Measurements from ENCODE around the gene CD99.
"Not testable (repeated sequence)": the region's sequence is repeated elsewhere in the genome, so short reads cannot be mapped to it uniquely, and the experiment has no call there.

CD99 gene

DNA sequence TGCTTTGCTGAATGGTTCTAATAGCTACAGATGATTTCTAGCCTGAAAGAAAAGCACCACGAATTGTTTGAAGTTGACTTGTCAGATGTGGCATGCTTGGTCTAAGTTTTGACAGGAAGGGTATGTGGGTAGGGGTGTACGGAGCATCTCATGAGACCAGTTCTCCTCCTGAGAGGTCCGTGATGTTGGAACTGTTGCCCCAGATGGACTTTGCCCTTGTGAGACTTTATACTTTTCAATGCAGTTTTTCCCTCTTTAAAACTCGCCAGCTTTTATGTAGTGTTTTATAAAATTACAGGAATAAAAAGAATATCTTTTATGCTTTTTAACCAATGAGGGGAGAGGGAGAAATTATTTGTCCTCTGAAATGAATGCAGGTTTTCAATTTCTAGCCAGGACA lies 44.2 kb downstream of the CD99 start:
- Histone ChIP-seq H3K36me3 (ENCODE audit: insufficient read depth, low read length) (peaks cover 30% of the 10 kb centered on the region; the same call in 1 of the 2 replicates), H3K4me1 (ENCODE audit: insufficient read depth, low read length, poor library complexity, severe bottlenecking) (no peaks in the 10 kb centered on the region)
- TF ChIP-seq CTCF (conservative IDR thresholded peaks at IDR 0.05; ENCODE audit: low read length) (no peak), EZH2phosphoT487 (IDR thresholded peaks at IDR 0.05; ENCODE audit: borderline replicate concordance) (no peak)

GRCh38 chrX:2740672-2741071 lies 49.6 kb downstream of the CD99 start:
- no peak overlapping the region for H3K4me3 ChIP-seq (ENCODE audit: low read length, poor library complexity, severe bottlenecking)
- no peaks in the 10 kb centered on the region for H3K4me1 ChIP-seq (ENCODE audit: insufficient read depth, low read length, poor library complexity, severe bottlenecking)
- H4K20me1 ChIP-seq (ENCODE audit: insufficient read depth, low read length, poor library complexity, severe bottlenecking): no peaks in the 10 kb centered on the region
- H3K79me2 ChIP-seq (ENCODE audit: insufficient read depth, low read length): no peaks in the 10 kb centered on the region
- H3K9ac ChIP-seq (ENCODE audit: low read depth, low read length, poor library complexity, severe bottlenecking): no peak overlapping the region
- H3K9me3 ChIP-seq (ENCODE audit: insufficient read depth, low read depth, low read length): no peaks in the 10 kb centered on the region
- TF ChIP-seq CTCF (conservative IDR thresholded peaks at IDR 0.05; ENCODE audit: low read length) (no peak), EZH2phosphoT487 (IDR thresholded peaks at IDR 0.05; ENCODE audit: borderline replicate concordance) (no peak)
- H3K4me2 ChIP-seq (ENCODE audit: low read depth, low read length, poor library complexity, severe bottlenecking): no peak overlapping the region
- no peaks in the 10 kb centered on the region for H3K27me3 ChIP-seq (ENCODE audit: insufficient read depth, low read length, poor library complexity, severe bottlenecking)
- no peak overlapping the region for H2AFZ ChIP-seq (ENCODE audit: low read length)
- H3K36me3 ChIP-seq (ENCODE audit: insufficient read depth, low read length): peaks cover 17% of the 10 kb centered on the region; the same call in 1 of the 2 replicates
- no peaks in the 10 kb centered on the region for H3F3A ChIP-seq (ENCODE audit: low read depth)
- H3K9me2 ChIP-seq (replicated peaks; ENCODE audit: low read depth, low read length): no peaks in the 10 kb centered on the region

More for the DNA sequence above, 44.2 kb downstream of the CD99 start:
- no peaks in the 10 kb centered on the region for H3F3A ChIP-seq (ENCODE audit: low read depth)
- H3K79me2 ChIP-seq (ENCODE audit: insufficient read depth, low read length): no peaks in the 10 kb centered on the region
- no peak overlapping the region for H2AFZ ChIP-seq (ENCODE audit: low read length)
- no peaks in the 10 kb centered on the region for H3K27me3 ChIP-seq (ENCODE audit: insufficient read depth, low read length, poor library complexity, severe bottlenecking)
- no peak overlapping the region for H3K4me3 ChIP-seq (ENCODE audit: low read length, poor library complexity, severe bottlenecking)
- H3K4me2 ChIP-seq (ENCODE audit: low read depth, low read length, poor library complexity, severe bottlenecking): no peak overlapping the region
- H4K20me1 ChIP-seq (ENCODE audit: insufficient read depth, low read length, poor library complexity, severe bottlenecking): no peaks in the 10 kb centered on the region
- no peaks in the 10 kb centered on the region for H3K9me3 ChIP-seq (ENCODE audit: insufficient read depth, low read depth, low read length)
- no peaks in the 10 kb centered on the region for H3K9me2 ChIP-seq (replicated peaks; ENCODE audit: low read depth, low read length)
- H3K9ac ChIP-seq (ENCODE audit: low read depth, low read length, poor library complexity, severe bottlenecking): no peak overlapping the region

GRCh38 chrX:2741386-2741785 lies 50.3 kb downstream of the CD99 start:
- Histone ChIP-seq H3K9me3 (ENCODE audit: insufficient read depth, low read depth, low read length) (no peaks in the 10 kb centered on the region), H3K79me2 (ENCODE audit: insufficient read depth, low read length) (no peaks in the 10 kb centered on the region), H3K36me3 (ENCODE audit: insufficient read depth, low read length) (peaks cover 17% of the 10 kb centered on the region; the same call in 1 of the 2 replicates), H3K4me1 (ENCODE audit: insufficient read depth, low read length, poor library complexity, severe bottlenecking) (no peaks in the 10 kb centered on the region), H4K20me1 (ENCODE audit: insufficient read depth, low read length, poor library complexity, severe bottlenecking) (no peaks in the 10 kb centered on the region), H3K4me2 (ENCODE audit: low read depth, low read length, poor library complexity, severe bottlenecking) (no peak overlapping the region), H3K4me3 (ENCODE audit: low read length, poor library complexity, severe bottlenecking) (no peak overlapping the region), H3K9ac (ENCODE audit: low read depth, low read length, poor library complexity, severe bottlenecking) (no peak overlapping the region), H3F3A (ENCODE audit: low read depth) (no peaks in the 10 kb centered on the region), H3K9me2 (replicated peaks; ENCODE audit: low read depth, low read length) (no peaks in the 10 kb centered on the region), H3K27me3 (ENCODE audit: insufficient read depth, low read length, poor library complexity, severe bottlenecking) (no peaks in the 10 kb centered on the region), H2AFZ (ENCODE audit: low read length) (no peak overlapping the region)
- no peak for TF ChIP-seq EZH2phosphoT487 (IDR thresholded peaks at IDR 0.05; ENCODE audit: borderline replicate concordance)
- TF ChIP-seq CTCF (conservative IDR thresholded peaks at IDR 0.05; ENCODE audit: low read length): no peak

DNA sequence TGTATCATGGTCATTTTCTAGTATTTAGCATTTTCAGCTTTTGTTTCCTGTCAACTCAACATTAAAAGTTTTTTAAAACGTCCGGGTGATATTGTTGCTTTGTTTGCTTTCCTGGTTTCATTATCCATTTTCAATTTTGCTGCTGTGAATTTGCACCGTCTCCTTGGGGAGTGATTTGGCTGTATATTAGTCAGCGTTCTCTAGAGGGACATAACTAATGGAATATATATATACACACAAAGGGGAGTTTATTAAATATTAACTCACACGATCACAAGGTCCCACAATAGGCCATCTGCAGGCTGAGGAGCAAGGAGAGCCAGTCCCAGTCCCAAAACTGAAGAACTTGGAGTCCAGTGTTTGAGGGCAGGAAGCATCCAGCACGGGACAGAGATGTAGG lies 55.2 kb downstream of the CD99 start:
- H3K9me2 ChIP-seq (replicated peaks; ENCODE audit: low read depth, low read length); H3K4me1 ChIP-seq (ENCODE audit: insufficient read depth, low read length, poor library complexity, severe bottlenecking); H3K9ac ChIP-seq (ENCODE audit: low read depth, low read length, poor library complexity, severe bottlenecking); H3K4me2 ChIP-seq (ENCODE audit: low read depth, low read length, poor library complexity, severe bottlenecking); H3K79me2 ChIP-seq (ENCODE audit: insufficient read depth, low read length); H2AFZ ChIP-seq (ENCODE audit: low read length); H3K9me3 ChIP-seq (ENCODE audit: insufficient read depth, low read depth, low read length); H3K4me3 ChIP-seq (ENCODE audit: low read length, poor library complexity, severe bottlenecking); H3K36me3 ChIP-seq (ENCODE audit: insufficient read depth, low read length); H3F3A ChIP-seq (ENCODE audit: low read depth); H3K27me3 ChIP-seq (ENCODE audit: insufficient read depth, low read length, poor library complexity, severe bottlenecking); H4K20me1 ChIP-seq (ENCODE audit: insufficient read depth, low read length, poor library complexity, severe bottlenecking): not testable (repeated sequence)
